Osteocyte (in vitro differentiated cells): ENCODE measurements around the gene PRKAR1A. TPM values are rescaled to one million over a fixed set of nuclear protein-coding genes. Genes with fewer than 3 reads are reported as not detected.

Experiments
- DNase-seq: peaks from one replicate; pipeline ENCODE4 v3.0.0; 2021; ENCODE audit warnings: mixed read lengths; ENCODE audit not compliant: unreplicated experiment; ENCODE audit errors: extremely low spot score
- H3K27ac Mint-ChIP-seq: one replicate; pipeline ENCODE4 v1.8.0; 2021; ENCODE audit warnings: mild to moderate bottlenecking, mixed read lengths; ENCODE audit not compliant: unreplicated experiment
- H3K27me3 Mint-ChIP-seq: one replicate; pipeline ENCODE4 v1.8.0; 2021; ENCODE audit warnings: mixed read lengths; ENCODE audit not compliant: unreplicated experiment
- H3K36me3 Mint-ChIP-seq: one replicate; pipeline ENCODE4 v1.8.0; 2021; ENCODE audit warnings: mixed read lengths; ENCODE audit not compliant: unreplicated experiment
- H3K4me1 Mint-ChIP-seq: one replicate; pipeline ENCODE4 v1.8.0; 2021; ENCODE audit warnings: mixed read lengths; ENCODE audit not compliant: unreplicated experiment
- H3K4me3 Mint-ChIP-seq: one replicate; pipeline ENCODE4 v1.8.0; 2021; ENCODE audit warnings: mild to moderate bottlenecking, moderate library complexity, mixed read lengths; ENCODE audit not compliant: unreplicated experiment
- H3K9me3 Mint-ChIP-seq: one replicate; pipeline ENCODE4 v1.8.0; 2021; ENCODE audit warnings: mixed read lengths; ENCODE audit not compliant: unreplicated experiment
- CTCF ChIP-seq: fragments of 200-600 bp; sonication (generic); IDR thresholded peaks from 2 replicates; pipeline ENCODE4 v1.5.0; 2021; ENCODE audit warnings: antibody characterized with exemption, mild to moderate bottlenecking, moderate library complexity
- total RNA-seq: library from RNA; stranded (reverse); gene quantifications from 2 replicates; pipeline ENCODE4 v1.2.1, GENCODE V29; 2021

PRKAR1A gene
- total RNA-seq, 1 donor from 2014 or later = 326 TPM

GRCh38 chr17:68495081-68495480, 17.1 kb upstream of the PRKAR1A start:
- H3K4me1 Mint-ChIP-seq = peaks cover 2% of the 10 kb centered on the region
- no peak overlapping the region for H3K27ac Mint-ChIP-seq
- no peaks in the 10 kb centered on the region for H3K36me3 Mint-ChIP-seq
- no peak for DNase-seq
- H3K4me3 Mint-ChIP-seq = no peak overlapping the region
- no peaks in the 10 kb centered on the region for H3K9me3 Mint-ChIP-seq
- TF ChIP-seq CTCF = no peak
- H3K27me3 Mint-ChIP-seq = peaks cover 16% of the 10 kb centered on the region

- TF ChIP-seq CTCF = no peak
- no peaks in the 10 kb centered on the region for H3K36me3 Mint-ChIP-seq
- peaks cover 22% of the 10 kb centered on the region for H3K27me3 Mint-ChIP-seq
- no peaks in the 10 kb centered on the region for H3K9me3 Mint-ChIP-seq
- H3K27ac Mint-ChIP-seq = no peak overlapping the region
- DNase-seq = no peak
- H3K4me1 Mint-ChIP-seq = no peaks in the 10 kb centered on the region
- no peak overlapping the region for H3K4me3 Mint-ChIP-seq
Observed at GRCh38 chr17:68497885-68498319, 14.3 kb upstream of the PRKAR1A start.

GRCh38 chr17:68498479-68499326, 13.5 kb upstream of the PRKAR1A start:
- Mint-ChIP-seq H3K27me3 (peaks cover 22% of the 10 kb centered on the region), H3K36me3 (no peaks in the 10 kb centered on the region)

GRCh38 chr17:68499587-68499986, 12.6 kb upstream of the PRKAR1A start:
- no peak for DNase-seq
- Mint-ChIP-seq H3K9me3 (no peaks in the 10 kb centered on the region), H3K27me3 (peaks cover 22% of the 10 kb centered on the region), H3K4me1 (no peaks in the 10 kb centered on the region), H3K4me3 (no peak overlapping the region), H3K36me3 (no peaks in the 10 kb centered on the region), H3K27ac (no peak overlapping the region)
- no peak for TF ChIP-seq CTCF

More at GRCh38 chr17:68498479-68499326, 13.5 kb upstream of the PRKAR1A start:
- H3K27ac Mint-ChIP-seq = no peak overlapping the region
- TF ChIP-seq CTCF = no peak
- H3K9me3 Mint-ChIP-seq = no peaks in the 10 kb centered on the region
- no peak overlapping the region for H3K4me3 Mint-ChIP-seq
- no peak for DNase-seq
- H3K4me1 Mint-ChIP-seq = no peaks in the 10 kb centered on the region

- Mint-ChIP-seq H3K36me3 (no peaks in the 10 kb centered on the region), H3K27ac (no peak overlapping the region), H3K4me3 (no peak overlapping the region), H3K27me3 (peaks cover 22% of the 10 kb centered on the region), H3K4me1 (no peaks in the 10 kb centered on the region), H3K9me3 (no peaks in the 10 kb centered on the region)
- no peak for DNase-seq
- TF ChIP-seq CTCF = no peak
Observed at GRCh38 chr17:68501074-68501473, 11.2 kb upstream of the PRKAR1A start.
